Measurements from ENCODE around the gene IPO7. TPM values are rescaled to one million over a fixed set of nuclear protein-coding genes. Genes with fewer than 3 reads are reported as not detected.

The IPO7 gene
- total and polyA plus RNA-seq, 2 of the 13 experiments (the other 11 are each of a cell fraction or from before 2014, with no cell fraction given), result 59.4 to 98.4 TPM

GRCh38 chr11:9460322-9461062 lies 76.0 kb downstream of the IPO7 start, which contains the start of gene ZNF143 (continued):
- TF ChIP-seq ZNF232 (CRISPR knock-in tag; IDR thresholded peaks at IDR 0.05; ENCODE audit: borderline replicate concordance), result no peak; the same call in 1 of the 2 replicates
- peak; percentile 98 for TF ChIP-seq ATF1 (CRISPR knock-in tag; IDR thresholded peaks at IDR 0.05)
- TF ChIP-seq ZNF207 (IDR thresholded peaks at IDR 0.05; ENCODE audit: borderline replicate concordance), result no peak
- no peak for TF ChIP-seq MTF1 (CRISPR knock-in tag; IDR thresholded peaks at IDR 0.05)
- TF ChIP-seq PAXIP1 (CRISPR knock-in tag; conservative IDR thresholded peaks at IDR 0.05), result 0 out of 2 replicates have a peak, but pooled peaks have one; percentile 29
- peak; percentile 93 for TF ChIP-seq PBX2 (CRISPR knock-in tag; IDR thresholded peaks at IDR 0.05)
- no peak for TF ChIP-seq MLLT10 (CRISPR knock-in tag; IDR thresholded peaks at IDR 0.05)
- no peak for TF ChIP-seq ZNF512 (CRISPR knock-in tag; IDR thresholded peaks at IDR 0.05)
- peak; percentile 96; the same call in 1 of the 2 replicates for TF ChIP-seq DMAP1 (CRISPR knock-in tag; IDR thresholded peaks at IDR 0.05)
- peak; percentile 97 for TF ChIP-seq CREM (IDR thresholded peaks at IDR 0.05)
- peak; percentile 60 for TF ChIP-seq CREM (CRISPR knock-in tag; IDR thresholded peaks at IDR 0.05)
- 0 out of 2 replicates have a peak, but pooled peaks have one; percentile 33 for TF ChIP-seq ZBTB7A (CRISPR knock-in tag; IDR thresholded peaks at IDR 0.05)
- TF ChIP-seq ZNF382 (CRISPR knock-in tag; IDR thresholded peaks at IDR 0.05; ENCODE audit: borderline replicate concordance), result no peak
- no peak for TF ChIP-seq ZBTB49 (CRISPR knock-in tag; IDR thresholded peaks at IDR 0.05; ENCODE audit: borderline replicate concordance)
- peak; percentile 45 for TF ChIP-seq IKZF5 (CRISPR knock-in tag; IDR thresholded peaks at IDR 0.05)
- TF ChIP-seq FOXA1 (IDR thresholded peaks at IDR 0.05), result no peak
- TF ChIP-seq FOXA1 (CRISPR knock-in tag; IDR thresholded peaks at IDR 0.05), result peak; percentile 17; the same call in 1 of the 2 replicates
- TF ChIP-seq SATB2 (CRISPR knock-in tag; IDR thresholded peaks at IDR 0.05), result 0 out of 2 replicates have a peak, but pooled peaks have one; percentile 69
- no peak for TF ChIP-seq NR2F6 (IDR thresholded peaks at IDR 0.05)
- no peak for TF ChIP-seq NR2F6 (CRISPR knock-in tag; IDR thresholded peaks at IDR 0.05)
- TF ChIP-seq HOXA3 (CRISPR knock-in tag; IDR thresholded peaks at IDR 0.05), result peak; percentile 87
- peak; percentile 44; the same call in 1 of the 2 replicates for TF ChIP-seq TOPORS (CRISPR knock-in tag; IDR thresholded peaks at IDR 0.05)
- no peak for TF ChIP-seq KDM4B (CRISPR knock-in tag; IDR thresholded peaks at IDR 0.05)

All from HepG2 (cell line).